Measurements from ENCODE around the gene ZIC4. TPM values are rescaled to one million over a fixed set of nuclear protein-coding genes. Genes with fewer than 3 reads are reported as not detected.

The ZIC4 gene
- total and polyA plus RNA-seq, 10 of the 15 experiments (the other 5 are each of a cell fraction or from before 2014, with no cell fraction given): not detected

GRCh38 chr3:147402159-147402558 is 4.2 kb downstream of the ZIC4 start:
- H3K27me3 ChIP-seq (replicated peaks in 1 of 2; ENCODE audit: control insufficient read depth in 2 of 2, insufficient read depth in 2 of 2, low read length in 1 of 2): peaks cover 11 to 14% of the 10 kb centered on the region in 2 experiments
- no peak overlapping the region for H3K27ac ChIP-seq (ENCODE audit: control insufficient read depth, insufficient read depth)
- ChIA-PET SMC1A (ENCODE audit: uncharacterized antibody, unreplicated experiment) (interaction anchor here (1.7 kb wide), 1 partner anchor 24 kb away, joined by 4 read pairs; no protein-coding TSS in a partner anchor), CTCF (no interaction called here), RAD21 (ENCODE audit: unreplicated experiment) (no interaction called here), POLR2A (no interaction called here)
- FAIRE-seq (no peak), DNase-seq (ENCODE audit: low read depth, low spot score) (no peak), ATAC-seq (no peak)
- no peaks in the 10 kb centered on the region; the same call in 2 of the 3 replicates for H3K9me3 ChIP-seq (replicated peaks; ENCODE audit: control insufficient read depth, insufficient read depth, low read length)
- BruUV-seq (replicated peaks): no TSS peak
- 1% methylated on average over 5 of the region's 5 CpGs for WGBS (ENCODE audit: insufficient coverage, insufficient replicate concordance, low lambda C conversion rate, missing lambda C conversion rate)
- intact Hi-C loops (cut with micrococcal nuclease; ENCODE audit: unreplicated experiment) (no loop called here), in situ Hi-C loops (cut with MboI) (no loop called here)
- no peak overlapping the region for H2AFZ ChIP-seq (ENCODE audit: control insufficient read depth, low read depth, low read length)
- no peaks in the 10 kb centered on the region for H3K79me2 ChIP-seq (ENCODE audit: control insufficient read depth, insufficient read depth, low read length)
- H3K36me3 ChIP-seq (ENCODE audit: control insufficient read depth in 2 of 2, insufficient read depth in 2 of 2, low read length in 1 of 2): no peaks in the 10 kb centered on the region
- no peak overlapping the region for H3K4me3 ChIP-seq
- H3K4me1 ChIP-seq (ENCODE audit: control insufficient read depth, insufficient read depth, low read length): no peaks in the 10 kb centered on the region
- H4K20me1 ChIP-seq (ENCODE audit: control insufficient read depth, insufficient read depth): no peaks in the 10 kb centered on the region
- H3K4me2 ChIP-seq (ENCODE audit: control insufficient read depth, insufficient read depth): no peak overlapping the region
- no peak overlapping the region for H3K9ac ChIP-seq (ENCODE audit: control insufficient read depth, insufficient read depth, low read length)
- no peak for TF ChIP-seq TAF1 (IDR thresholded peaks at IDR 0.05; ENCODE audit: borderline replicate concordance, low read depth, low read length)
- TF ChIP-seq TCF7 (IDR thresholded peaks at IDR 0.05; ENCODE audit: borderline replicate concordance): no peak
- no peak for TF ChIP-seq CREM (IDR thresholded peaks at IDR 0.05; ENCODE audit: low read depth)
- TF ChIP-seq RBBP5 (conservative IDR thresholded peaks at IDR 0.05): no peak
- no peak for TF ChIP-seq POLR2AphosphoS2 (IDR thresholded peaks at IDR 0.05; ENCODE audit: low read depth, low read length)
- TF ChIP-seq TARDBP (IDR thresholded peaks at IDR 0.05; ENCODE audit: borderline replicate concordance): no peak
- TF ChIP-seq SKIL (IDR thresholded peaks at IDR 0.05; ENCODE audit: low read depth, poor library complexity, severe bottlenecking): no peak
- TF ChIP-seq JUNB (IDR thresholded peaks at IDR 0.05): no peak
- no peak for TF ChIP-seq RELA (IDR thresholded peaks at IDR 0.05; ENCODE audit: borderline replicate concordance, partially characterized antibody)
- TF ChIP-seq FOXK2 (IDR thresholded peaks at IDR 0.05): no peak
- TF ChIP-seq CUX1 (IDR thresholded peaks at IDR 0.05; ENCODE audit: insufficient replicate concordance, low read depth, low read length): no peak

Data from GM12878 (cell line).